ENCODE results near the gene ATP10A.

Gene ATP10A

DNA sequence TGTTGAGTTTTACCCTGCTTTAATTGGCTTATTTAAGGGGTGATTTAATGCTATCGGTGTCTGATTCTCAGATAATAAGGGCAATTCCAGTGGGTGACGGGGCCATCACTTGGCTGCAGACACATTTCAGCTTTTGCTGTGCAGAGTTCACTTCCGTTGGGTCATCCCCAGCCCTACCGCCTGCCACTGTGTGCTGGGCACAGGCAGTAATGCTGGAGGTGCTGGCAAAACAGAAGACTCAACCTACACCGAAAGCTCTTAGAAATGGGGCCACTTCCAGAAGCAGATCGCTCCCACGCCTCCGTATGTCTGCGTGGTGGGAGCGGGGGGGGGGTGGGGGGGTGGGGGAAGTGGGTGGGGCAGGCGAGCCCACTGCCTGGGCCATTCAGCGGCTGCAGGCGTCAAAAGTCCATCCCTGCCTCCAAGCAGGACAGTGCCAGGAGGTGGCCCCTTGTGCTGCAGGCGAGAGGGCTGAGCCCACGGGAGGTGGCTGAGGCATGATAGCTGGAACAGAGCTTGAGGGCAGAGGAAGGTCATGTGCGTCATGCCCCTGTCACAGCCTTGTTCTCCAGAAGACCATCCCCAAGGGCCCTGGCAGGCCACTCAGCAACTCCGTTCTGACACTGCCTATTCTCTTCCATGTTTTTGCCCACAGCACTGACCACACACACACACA lies 128.3 kb downstream of the ATP10A start:
- FAIRE-seq: no peak

- FAIRE-seq: no peak
These were observed 129.1 kb downstream of the ATP10A start for GRCh38 chr15:25733856-25734679.

- no peak for FAIRE-seq
These were observed 129.9 kb downstream of the ATP10A start for GRCh38 chr15:25733036-25733855.

- FAIRE-seq: no peak
These were observed 130.9 kb downstream of the ATP10A start for GRCh38 chr15:25732191-25732590.

DNA sequence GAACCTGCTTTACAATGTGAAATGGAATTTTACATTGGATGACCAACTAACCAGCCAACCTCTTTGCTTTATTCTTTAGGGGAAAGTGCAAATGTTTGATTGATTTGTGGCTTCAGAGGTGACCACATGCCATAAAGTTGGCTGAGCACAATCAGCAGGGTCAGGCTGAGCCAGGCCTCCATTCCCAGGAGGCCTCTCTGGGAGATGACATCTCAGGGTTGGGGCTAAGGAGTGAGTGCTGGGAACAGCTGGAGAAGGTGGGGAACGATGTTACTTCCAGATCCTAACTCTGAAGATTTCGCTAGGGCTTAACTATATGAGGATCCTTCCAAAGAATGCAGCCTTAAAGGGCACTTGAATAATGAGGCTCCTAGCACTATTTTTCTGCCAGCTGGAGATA lies 131.7 kb downstream of the ATP10A start:
- FAIRE-seq: no peak

- FAIRE-seq: no peak
These were observed 132.2 kb downstream of the ATP10A start for GRCh38 chr15:25730918-25731317.

DNA sequence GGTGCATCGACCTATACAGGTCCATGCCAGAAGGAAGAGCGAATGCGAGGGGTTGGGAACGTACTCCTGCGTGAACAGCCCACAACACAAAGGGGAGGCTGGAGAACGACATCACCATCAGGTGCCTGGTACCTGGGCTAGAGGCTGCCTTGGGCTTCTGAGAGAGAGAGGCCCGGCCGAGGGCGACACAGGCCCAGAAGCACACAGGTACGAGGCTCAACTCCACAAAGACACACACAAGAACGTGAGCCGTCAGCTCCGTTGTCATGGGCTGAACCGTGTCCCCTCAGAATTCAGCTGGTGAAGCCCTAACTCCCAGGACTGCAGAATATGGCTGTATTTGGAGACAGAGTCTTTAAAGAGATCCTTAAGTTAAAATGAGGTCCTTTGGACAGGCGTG lies 134.3 kb downstream of the ATP10A start:
- no peak for FAIRE-seq

DNA sequence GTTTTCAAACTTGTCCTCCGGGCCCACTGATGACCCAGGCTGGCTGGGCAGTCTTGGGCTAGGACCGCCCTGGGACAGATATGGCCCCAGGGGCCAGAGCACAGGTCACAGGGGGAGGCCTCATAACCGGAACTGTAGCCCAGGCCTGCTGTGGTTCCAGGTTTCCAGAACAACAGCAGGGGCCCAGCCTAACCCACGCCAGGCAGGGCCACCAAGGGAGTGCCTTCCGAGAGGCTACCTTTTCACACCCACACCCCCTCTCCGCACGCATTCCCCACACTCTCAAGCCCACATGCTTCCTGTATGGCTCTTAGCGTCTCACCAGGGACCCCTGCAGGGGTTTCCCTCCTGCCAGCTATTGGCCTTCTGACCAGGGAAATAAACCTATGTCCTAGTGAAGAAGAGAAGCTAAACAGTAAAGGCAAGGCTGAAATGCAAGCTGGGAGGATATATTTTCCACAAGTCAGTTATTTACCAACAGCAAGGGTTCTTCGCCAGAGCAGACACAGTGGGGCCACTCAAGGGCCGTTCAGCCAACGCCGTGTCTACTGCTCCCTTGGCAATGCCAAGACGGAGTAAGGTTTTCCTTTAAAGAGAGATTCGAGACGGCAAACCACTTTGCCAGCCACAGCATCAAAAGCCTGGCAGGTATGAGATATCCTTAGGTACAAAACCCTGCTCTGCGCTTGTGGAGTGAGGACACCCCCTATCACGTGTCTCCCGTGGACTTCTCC lies 135.1 kb downstream of the ATP10A start:
- no peak for FAIRE-seq

DNA sequence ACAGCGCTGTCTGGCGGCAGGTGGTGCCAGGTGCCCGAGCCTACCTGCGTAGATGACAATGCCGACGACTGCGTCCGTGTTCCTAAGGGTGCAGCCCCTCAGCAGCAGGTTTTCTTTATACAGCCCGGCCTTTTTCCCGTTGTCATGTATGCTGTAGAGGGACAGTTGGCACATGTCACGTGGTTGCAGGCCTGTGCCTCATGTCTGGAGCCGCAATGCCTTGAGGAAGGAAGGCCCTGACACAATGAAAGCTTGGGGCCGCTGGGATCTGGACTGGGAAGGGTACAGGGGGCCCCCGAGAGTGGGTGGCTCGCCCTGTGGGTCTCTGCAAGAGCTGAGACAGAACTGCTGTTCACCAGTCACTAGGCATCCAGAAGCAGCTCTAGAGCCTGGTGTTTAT lies 136.0 kb downstream of the ATP10A start:
- FAIRE-seq: no peak

- FAIRE-seq: no peak
These were observed 137.4 kb downstream of the ATP10A start for GRCh38 chr15:25725758-25726157.

GRCh38 chr15:25724899-25725298 lies 138.2 kb downstream of the ATP10A start:
- FAIRE-seq: no peak

GRCh38 chr15:25721605-25721955 lies 141.5 kb downstream of the ATP10A start:
- no peak for FAIRE-seq

DNA sequence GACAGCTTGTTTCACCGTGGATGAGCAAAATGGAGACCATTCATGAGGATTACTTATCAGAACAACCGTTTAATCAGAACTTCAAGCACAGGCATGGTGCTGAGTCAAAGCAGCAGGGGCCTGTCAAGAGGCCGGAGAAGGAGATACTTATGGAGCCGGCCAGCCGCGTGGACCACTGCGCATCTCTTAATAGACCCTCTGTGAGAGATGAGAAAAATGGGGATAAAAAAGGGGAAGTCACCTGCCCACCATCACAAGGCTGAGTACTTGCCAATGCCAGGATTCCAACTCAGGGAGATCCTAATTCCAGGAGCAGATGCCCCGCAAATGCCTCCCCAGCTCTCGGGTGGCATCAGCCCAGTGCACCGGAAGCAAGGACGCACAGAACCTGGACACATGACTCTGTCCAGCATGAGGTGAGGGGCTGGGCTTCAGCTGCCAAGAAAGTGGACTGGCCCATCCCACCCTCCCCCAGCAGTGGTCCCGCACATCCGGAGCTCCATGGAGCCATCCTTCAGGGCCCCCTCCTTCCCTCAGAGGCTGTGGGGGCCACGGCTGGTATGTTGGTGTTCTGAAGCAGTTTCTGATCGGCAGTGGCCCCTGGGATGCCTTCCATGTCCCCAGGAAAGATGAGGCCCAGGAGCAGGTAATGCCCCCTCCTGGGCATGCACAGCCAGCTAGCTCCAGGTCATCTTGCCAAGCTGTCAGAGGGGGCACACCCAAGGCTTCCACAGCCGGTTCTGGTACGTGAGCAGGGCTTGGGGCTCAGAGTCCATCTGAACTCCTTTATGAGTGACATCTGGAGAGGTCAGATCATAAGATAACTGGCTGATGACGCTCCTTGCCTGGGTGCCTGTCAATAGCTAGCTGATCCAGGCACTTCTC lies 143.8 kb downstream of the ATP10A start:
- no peak for FAIRE-seq

DNA sequence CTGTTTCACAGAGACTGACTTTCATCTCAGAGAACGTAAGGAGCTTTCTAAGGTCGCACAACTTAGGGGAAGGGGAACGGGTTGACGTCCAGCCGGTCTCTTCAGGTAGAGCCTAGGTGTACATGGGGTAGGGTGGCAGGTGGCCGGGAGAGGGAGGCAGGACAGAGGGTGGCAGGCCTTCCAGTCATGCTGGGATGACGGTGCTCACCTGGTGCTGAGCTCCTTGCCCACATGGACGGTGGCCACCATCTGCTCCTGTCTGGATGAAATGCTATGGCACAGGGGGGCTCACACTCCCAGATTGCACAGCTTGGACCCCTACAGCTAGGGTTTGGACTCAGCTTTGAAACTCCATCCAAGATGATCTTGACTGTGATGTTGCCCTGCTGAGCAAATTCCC lies 144.5 kb downstream of the ATP10A start:
- FAIRE-seq: no peak

GRCh38 chr15:25718169-25718536 lies 145.0 kb downstream of the ATP10A start:
- FAIRE-seq: no peak

- no peak for FAIRE-seq
These were observed 145.5 kb downstream of the ATP10A start for GRCh38 chr15:25717457-25718168.

DNA sequence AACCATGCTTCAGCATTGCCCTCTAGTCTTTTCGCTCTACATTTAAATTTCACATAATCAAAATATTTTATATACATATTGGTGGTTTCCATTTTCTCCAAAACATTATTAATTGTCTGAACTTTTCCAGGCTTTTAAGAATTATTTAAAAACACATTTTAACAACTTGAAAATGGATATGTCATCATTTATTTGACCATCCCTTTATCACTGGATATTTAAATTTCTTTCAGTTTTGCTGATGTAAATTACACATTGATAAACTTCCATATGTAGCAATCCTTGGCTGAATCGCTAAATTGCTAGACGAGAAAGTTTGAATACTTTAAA lies 146.0 kb downstream of the ATP10A start:
- no peak for FAIRE-seq

DNA sequence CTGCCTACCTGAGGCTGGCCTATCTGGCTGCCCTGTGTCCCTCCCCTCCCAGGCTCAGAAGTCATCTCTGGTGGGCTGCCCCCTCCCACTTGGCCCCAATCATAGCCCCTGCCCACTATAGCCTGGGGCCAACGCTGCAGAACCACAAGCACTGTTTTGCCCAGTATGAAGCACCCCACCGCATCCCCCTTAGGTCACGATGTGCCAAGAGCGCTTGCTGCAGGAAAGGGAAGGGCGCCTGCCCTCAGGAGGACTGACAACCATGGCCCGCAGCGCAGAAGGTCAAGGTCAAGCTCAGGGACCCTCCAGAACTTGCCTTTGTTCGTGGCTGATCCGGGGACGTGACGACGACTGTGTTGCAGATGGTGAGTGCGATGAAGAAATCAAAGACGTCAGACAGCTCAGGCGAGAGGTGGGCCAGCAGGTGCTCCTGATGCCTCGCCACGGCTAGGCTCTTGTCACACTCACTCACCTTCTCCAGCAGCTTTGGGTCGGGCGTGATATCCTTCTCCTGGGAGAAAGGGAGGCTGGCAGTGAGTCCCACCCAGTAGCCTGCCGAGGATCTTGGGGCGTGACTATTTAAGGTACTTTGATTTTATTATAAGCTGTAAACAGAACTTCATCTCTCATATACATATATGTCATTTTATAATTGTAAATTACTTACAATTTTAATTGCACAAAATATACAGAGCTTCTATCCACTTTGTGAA lies 146.6 kb downstream of the ATP10A start:
- no peak for FAIRE-seq

GRCh38 chr15:25715536-25716413 lies 147.4 kb downstream of the ATP10A start:
- FAIRE-seq: no peak

GRCh38 chr15:25714538-25714840 lies 148.6 kb downstream of the ATP10A start:
- no peak for FAIRE-seq

All from G401.6 (cell line).